Liver (tissue), 3 donors: Measurements from ENCODE around the gene NUBPL.
A peak's percentile ranks its signal among the peaks of the same experiment; 100 is the strongest.

Source experiments
- CTCF ChIP-seq: fragments of 150-350 bp; IDR thresholded peaks from 2 replicates; pipeline ENCODE4 v1.5.1; 2017; ENCODE audit warnings: improper control_type of control experiment, low read depth, low read length; ENCODE audit not compliant: missing input control
- JUND ChIP-seq, 2 donors: IDR thresholded peaks; 2 replicates each; pipeline ENCODE4 v1.6.1; 2016; ENCODE audit warnings: antibody characterized with exemption in 2 of 2
- MAX ChIP-seq: IDR thresholded peaks from 2 replicates; pipeline ENCODE4 v1.6.1; 2016; ENCODE audit warnings: antibody characterized with exemption
- RAD21 ChIP-seq, 2 donors: IDR thresholded peaks; 2 replicates each; pipeline ENCODE4 v1.6.1; 2016; ENCODE audit warnings: antibody characterized with exemption in 2 of 2, mild to moderate bottlenecking in 2 of 2
- REST ChIP-seq: IDR thresholded peaks from 2 replicates; pipeline ENCODE4 v1.6.1; 2016; ENCODE audit warnings: antibody characterized with exemption, mild to moderate bottlenecking
- RXRA ChIP-seq, 2 donors: IDR thresholded peaks; 2 replicates each; pipeline ENCODE4 v1.6.1; 2017 to 2018; ENCODE audit warnings: antibody characterized with exemption in 2 of 2, mild to moderate bottlenecking in 1 of 2
- TAF1 ChIP-seq: conservative IDR thresholded peaks from 2 replicates; pipeline ENCODE4 v1.6.1; 2016; ENCODE audit warnings: antibody characterized with exemption, mild to moderate bottlenecking
- donor health status: healthy.
- donor health status: healthy.

- TF ChIP-seq CTCF (no peak), RXRA (IDR thresholded peaks at IDR 0.05) (no peak), RAD21 (IDR thresholded peaks at IDR 0.05) (peak in 1 of 2 donors; percentile 41), REST (no peak), JUND (IDR thresholded peaks at IDR 0.05) (no peak), TAF1 (no peak), MAX (no peak)
These were observed 116.4 kb downstream of the NUBPL start for GRCh38 chr14:31677630-31678029.
